ENCODE measurements around the gene KRT72. TPM values are rescaled to one million over a fixed set of nuclear protein-coding genes. Genes with fewer than 3 reads are reported as not detected.
A peak's percentile ranks its signal among the peaks of the same experiment; 100 is the strongest.

KRT72 gene
- total RNA-seq, 1 experiment from 2014 or later, result not detected

- Mint-ChIP-seq H3K27ac (no peak overlapping the region), H3K4me1 (peaks cover 2 to 3% of the 10 kb centered on the region in 2 experiments), H3K4me3 (no peak overlapping the region), H3K36me3 (ENCODE audit: insufficient read depth in 1 of 3, low read depth in 3 of 3) (no peaks in the 10 kb centered on the region), H3K9me3 (no peaks in the 10 kb centered on the region), H3K27me3 (ENCODE audit: low read depth) (peaks cover 13% of the 10 kb centered on the region)
- Histone ChIP-seq H3T11ph (ENCODE audit: low read length) (no peak overlapping the region), H3K27me3 (ENCODE audit: insufficient read depth, low read length) (no peaks in the 10 kb centered on the region), H3K4me1 (ENCODE audit: insufficient read depth, low read length) (no peaks in the 10 kb centered on the region), H4K5ac (ENCODE audit: insufficient read length, low read depth, low read length) (no peak overlapping the region), H3K9ac (ENCODE audit: extremely low read depth, insufficient read length, low read length) (no peak overlapping the region), H4K91ac (ENCODE audit: insufficient read length, low read depth, low read length) (no peak overlapping the region), H3K14ac (ENCODE audit: insufficient read depth, low read length) (no peak overlapping the region), H3K23me2 (ENCODE audit: insufficient read length, low read depth, low read length, poor library complexity, severe bottlenecking) (no peaks in the 10 kb centered on the region), H4K8ac (replicated peaks; ENCODE audit: insufficient read length, low read depth, low read length) (no peak overlapping the region), H3K9me3 (ENCODE audit: control insufficient read depth, low read depth, low read length) (no peaks in the 10 kb centered on the region), H3K56ac (ENCODE audit: insufficient read length, low read depth, low read length) (no peak overlapping the region), H2AFZ (ENCODE audit: low read length) (no peak overlapping the region), H3K79me1 (ENCODE audit: insufficient read depth, low read depth, low read length, poor library complexity, severe bottlenecking) (no peaks in the 10 kb centered on the region), H3K27ac (ENCODE audit: insufficient read length, low read depth, low read length) (no peak overlapping the region), H3K4me2 (ENCODE audit: insufficient read depth, insufficient read length, low read length) (no peak overlapping the region), H3K23ac (ENCODE audit: insufficient read length, low read depth, low read length) (no peak overlapping the region), H2BK120ac (ENCODE audit: low read depth, low read length, poor library complexity, severe bottlenecking) (no peak overlapping the region), H2AK5ac (ENCODE audit: insufficient read length, low read length) (no peak overlapping the region), H4K20me1 (ENCODE audit: control insufficient read depth, insufficient read depth, insufficient read length) (no peaks in the 10 kb centered on the region), H3K79me2 (ENCODE audit: insufficient read depth, low read length) (no peaks in the 10 kb centered on the region), H2BK15ac (ENCODE audit: low read depth, low read length) (no peak overlapping the region), H3K18ac (ENCODE audit: insufficient read length, low read depth, low read length) (no peak overlapping the region), H2BK12ac (ENCODE audit: insufficient read length, low read depth, low read length) (no peak overlapping the region), H2BK5ac (ENCODE audit: insufficient read length, low read length) (no peak overlapping the region), H2BK20ac (ENCODE audit: low read depth, low read length, poor library complexity, severe bottlenecking) (no peak overlapping the region), H3K4ac (ENCODE audit: low read depth, low read length) (no peak overlapping the region)
- peak; percentile 24 for DNase-seq
- no CpG with 5 or more reads among the region's 6 CpGs for WGBS (ENCODE audit: extremely low coverage, insufficient read length, low lambda C conversion rate)
- TF ChIP-seq CTCF (conservative IDR thresholded peaks at IDR 0.05), result no peak
Measured at GRCh38 chr12:52631676-52632459, 30.6 kb upstream of the KRT72 start.

Data from H9 (cell line).